ENCODE results near the gene APOE. TPM values are rescaled to one million over a fixed set of nuclear protein-coding genes. Genes with fewer than 3 reads are reported as not detected.

Gene APOE
- total and polyA plus RNA-seq, 2 of the 13 experiments (the other 11 are each of a cell fraction or from before 2014, with no cell fraction given) = 1,328 to 1,470 TPM

GRCh38 chr19:44891016-44891882, 14.3 kb upstream of the APOE start, which contains the start of gene TOMM40 (continued):
- TF ChIP-seq, protein P1, sequence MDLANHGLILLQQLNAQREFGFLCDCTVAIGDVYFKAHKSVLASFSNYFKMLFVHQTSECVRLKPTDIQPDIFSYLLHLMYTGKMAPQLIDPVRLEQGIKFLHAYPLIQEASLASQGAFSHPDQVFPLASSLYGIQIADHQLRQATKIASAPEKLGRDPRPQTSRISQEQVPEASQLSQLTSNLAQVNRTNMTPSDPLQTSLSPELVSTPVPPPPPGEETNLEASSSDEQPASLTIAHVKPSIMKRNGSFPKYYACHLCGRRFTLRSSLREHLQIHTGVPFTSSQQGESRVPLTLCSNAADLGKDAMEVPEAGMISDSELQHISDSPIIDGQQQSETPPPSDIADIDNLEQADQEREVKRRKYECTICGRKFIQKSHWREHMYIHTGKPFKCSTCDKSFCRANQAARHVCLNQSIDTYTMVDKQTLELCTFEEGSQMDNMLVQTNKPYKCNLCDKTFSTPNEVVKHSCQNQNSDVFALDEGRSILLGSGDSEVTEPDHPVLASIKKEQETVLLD (CRISPR knock-in tag; IDR thresholded peaks at IDR 0.05; ENCODE audit: low read depth) = peak; percentile 89
- TF ChIP-seq KLF11 (CRISPR knock-in tag; IDR thresholded peaks at IDR 0.05) = peak; percentile 19; the same call in 1 of the 2 replicates
- TF ChIP-seq SRY (CRISPR knock-in tag; IDR thresholded peaks at IDR 0.05) = 0 out of 2 replicates have a peak, but pooled peaks have one; percentile 53
- TF ChIP-seq POLR2AphosphoS5 (IDR thresholded peaks at IDR 0.05; ENCODE audit: low read depth, low read length) = peak; percentile 24; the same call in 1 of the 2 replicates
- TF ChIP-seq MXD3 (CRISPR knock-in tag; IDR thresholded peaks at IDR 0.05) = peak; percentile 36; the same call in 1 of the 2 replicates
- TF ChIP-seq ZGPAT (CRISPR knock-in tag; IDR thresholded peaks at IDR 0.05) = no peak
- TF ChIP-seq ZBTB20 (CRISPR knock-in tag; IDR thresholded peaks at IDR 0.05; ENCODE audit: borderline replicate concordance, low read depth) = 0 out of 2 replicates have a peak, but pooled peaks have one; percentile 12
- TF ChIP-seq PATZ1 (CRISPR knock-in tag; IDR thresholded peaks at IDR 0.05) = peak; percentile 76
- peak; percentile 46 for TF ChIP-seq TAF1 (CRISPR knock-in tag; IDR thresholded peaks at IDR 0.05)
- TF ChIP-seq NR2C2 (CRISPR knock-in tag; IDR thresholded peaks at IDR 0.05; ENCODE audit: borderline replicate concordance) = peak; percentile 98
- no peak for TF ChIP-seq ZNF260 (CRISPR knock-in tag; IDR thresholded peaks at IDR 0.05; ENCODE audit: borderline replicate concordance, low read depth)
- no peak for TF ChIP-seq SMAD9 (CRISPR knock-in tag; IDR thresholded peaks at IDR 0.05)
- no peak for TF ChIP-seq ARNT2 (CRISPR knock-in tag; IDR thresholded peaks at IDR 0.05; ENCODE audit: low read depth)
- no peak for TF ChIP-seq KLF15 (CRISPR knock-in tag; IDR thresholded peaks at IDR 0.05; ENCODE audit: borderline replicate concordance)
- TF ChIP-seq, protein P2, sequence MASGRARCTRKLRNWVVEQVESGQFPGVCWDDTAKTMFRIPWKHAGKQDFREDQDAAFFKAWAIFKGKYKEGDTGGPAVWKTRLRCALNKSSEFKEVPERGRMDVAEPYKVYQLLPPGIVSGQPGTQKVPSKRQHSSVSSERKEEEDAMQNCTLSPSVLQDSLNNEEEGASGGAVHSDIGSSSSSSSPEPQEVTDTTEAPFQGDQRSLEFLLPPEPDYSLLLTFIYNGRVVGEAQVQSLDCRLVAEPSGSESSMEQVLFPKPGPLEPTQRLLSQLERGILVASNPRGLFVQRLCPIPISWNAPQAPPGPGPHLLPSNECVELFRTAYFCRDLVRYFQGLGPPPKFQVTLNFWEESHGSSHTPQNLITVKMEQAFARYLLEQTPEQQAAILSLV (CRISPR knock-in tag; IDR thresholded peaks at IDR 0.05; ENCODE audit: borderline replicate concordance) = no peak
- no peak for TF ChIP-seq MED8 (CRISPR knock-in tag; IDR thresholded peaks at IDR 0.05; ENCODE audit: insufficient replicate concordance)
- TF ChIP-seq, protein P3, sequence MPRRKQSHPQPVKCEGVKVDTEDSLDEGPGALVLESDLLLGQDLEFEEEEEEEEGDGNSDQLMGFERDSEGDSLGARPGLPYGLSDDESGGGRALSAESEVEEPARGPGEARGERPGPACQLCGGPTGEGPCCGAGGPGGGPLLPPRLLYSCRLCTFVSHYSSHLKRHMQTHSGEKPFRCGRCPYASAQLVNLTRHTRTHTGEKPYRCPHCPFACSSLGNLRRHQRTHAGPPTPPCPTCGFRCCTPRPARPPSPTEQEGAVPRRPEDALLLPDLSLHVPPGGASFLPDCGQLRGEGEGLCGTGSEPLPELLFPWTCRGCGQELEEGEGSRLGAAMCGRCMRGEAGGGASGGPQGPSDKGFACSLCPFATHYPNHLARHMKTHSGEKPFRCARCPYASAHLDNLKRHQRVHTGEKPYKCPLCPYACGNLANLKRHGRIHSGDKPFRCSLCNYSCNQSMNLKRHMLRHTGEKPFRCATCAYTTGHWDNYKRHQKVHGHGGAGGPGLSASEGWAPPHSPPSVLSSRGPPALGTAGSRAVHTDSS (CRISPR knock-in tag; conservative IDR thresholded peaks at IDR 0.05) = no peak
- TF ChIP-seq ELF1 (CRISPR knock-in tag; IDR thresholded peaks at IDR 0.05) = 0 out of 2 replicates have a peak, but pooled peaks have one; percentile 45
- peak; percentile 95 for TF ChIP-seq SP1 (IDR thresholded peaks at IDR 0.05)
- TF ChIP-seq SP1 (CRISPR knock-in tag; IDR thresholded peaks at IDR 0.05) = peak; percentile 93
- peak; percentile 66 for TF ChIP-seq POLR2G (IDR thresholded peaks at IDR 0.05; ENCODE audit: low read depth, low read length)

Data from HepG2 (cell line).